ENCODE results near the gene GNPTAB.

GRCh38 chr12:101832030-101832429 is 1.3 kb upstream of the GNPTAB start:
- TF ChIP-seq CTCF (IDR thresholded peaks at IDR 0.05): no peak
- no peak for TF ChIP-seq POLR2A (IDR thresholded peaks at IDR 0.05)
